CD4-positive, alpha-beta T cell (primary cell): ENCODE results near the gene PTGES3. TPM values are rescaled to one million over a fixed set of nuclear protein-coding genes. Genes with fewer than 3 reads are reported as not detected.

Source experiments
- ATAC-seq: fragments of 200-7000 bp; cut with Tn5 transposase; one replicate; pipeline ENCODE4 v1.10.0; 2022; ENCODE audit warnings: mild to moderate bottlenecking; ENCODE audit not compliant: poor library complexity
- CTCF ChIA-PET: fragments of 350-600 bp; sonication (Branson Sonifier 250); formaldehyde crosslinking; loops from one replicate; lab custom pipeline; 2021; ENCODE audit warnings: antibody characterized with exemption, inconsistent platforms; lab: Charles Lee
- POLR2A ChIA-PET: fragments of 350-600 bp; sonication (Branson Sonifier 250); formaldehyde crosslinking; loops from one replicate; lab custom pipeline; 2021; ENCODE audit warnings: antibody characterized with exemption, inconsistent platforms; lab: Charles Lee
- DNase-seq, 14 experiments: peaks; one replicate each; pipeline ENCODE4 v3.0.0-alpha.2; 2013 to 2020; ENCODE audit warnings: mixed read lengths in 2 of 14
- H3K27ac ChIP-seq, 2 donors: one replicate each; pipeline versions ENCODE4 v1.5.1 to v1.7.0; 2013; ENCODE audit warnings: low read length in 2 of 2, low read depth in 1 of 2, mild to moderate bottlenecking in 1 of 2
- H3K27me3 ChIP-seq, 2 experiments: 1 replicate in 1 of 2; 2 replicates in 1 of 2; pipeline versions ENCODE4 v1.6.1 to v1.7.0; 2013; ENCODE audit warnings: low read length in 2 of 2, control low read depth in 1 of 2, mild to moderate bottlenecking in 1 of 2, moderate library complexity in 1 of 2; ENCODE audit not compliant: insufficient read depth in 2 of 2, control insufficient read depth in 1 of 2
- H3K36me3 ChIP-seq: one replicate; pipeline ENCODE4 v1.6.1; 2013; ENCODE audit warnings: low read length, control low read depth; ENCODE audit not compliant: insufficient read depth
- H3K4me1 ChIP-seq: one replicate; pipeline ENCODE4 v1.6.1; 2013; ENCODE audit warnings: low read length, control low read depth; ENCODE audit not compliant: insufficient read depth
- H3K4me3 ChIP-seq: one replicate; pipeline ENCODE4 v1.5.1; 2013; ENCODE audit warnings: mild to moderate bottlenecking, low read length, moderate library complexity
- H3K9me3 ChIP-seq, 2 experiments: 1 replicate in 1 of 2; 2 replicates in 1 of 2; pipeline versions ENCODE4 v1.6.1 to v1.7.0; 2013; ENCODE audit warnings: low read length in 2 of 2, mild to moderate bottlenecking in 2 of 2, control low read depth in 1 of 2, moderate library complexity in 1 of 2; ENCODE audit not compliant: control insufficient read depth in 1 of 2, insufficient read depth in 1 of 2
- H3K27ac Mint-ChIP-seq: one replicate; pipeline ENCODE4 v1.8.0; 2020; ENCODE audit warnings: mixed read lengths
- H3K27me3 Mint-ChIP-seq: one replicate; pipeline ENCODE4 v1.8.0; 2021; ENCODE audit warnings: mixed read lengths
- H3K36me3 Mint-ChIP-seq: one replicate; pipeline ENCODE4 v1.8.0; 2021; ENCODE audit warnings: low read depth, mixed read lengths
- H3K4me1 Mint-ChIP-seq: one replicate; pipeline ENCODE4 v1.8.0; 2021; ENCODE audit warnings: low read depth, mixed read lengths
- H3K4me3 Mint-ChIP-seq: one replicate; pipeline ENCODE4 v1.8.0; 2020; ENCODE audit warnings: mild to moderate bottlenecking, mixed read lengths
- H3K9me3 Mint-ChIP-seq: one replicate; pipeline ENCODE4 v1.8.0; 2020; ENCODE audit warnings: mixed read lengths
- CTCF ChIP-seq: fragments of 200-600 bp; IDR thresholded peaks from one replicate; pipeline ENCODE4 v1.8.0; 2022; ENCODE audit warnings: antibody characterized with exemption, mild to moderate bottlenecking
- intact Hi-C, 2 experiments: fragments of 100-400 bp; cut with DNase I in 1 of 2; cut with micrococcal nuclease in 1 of 2; formaldehyde crosslinking; loops; one replicate each; pipeline versions ENCODE4 v1.15.1 to v1.9.0; 2023 to 2025; cut with DNase I, micrococcal nuclease
- total RNA-seq, 174 experiments: library from RNA in 2 of 174; stranded (reverse) in 2 of 174; gene quantifications; one replicate each; pipeline ENCODE4 v1.2.3 and lab custom pipeline; 2021 to 2026

The PTGES3 gene
- total RNA-seq, 2 experiments from 2014 or later = 146 to 154 TPM

GRCh38 chr12:56632701-56633467 lies 55.2 kb downstream of the PTGES3 start:
- Mint-ChIP-seq H3K9me3 (no peaks in the 10 kb centered on the region), H3K4me1 (peaks cover 90% of the 10 kb centered on the region), H3K27ac (peak overlapping the region; percentile 98), H3K4me3 (peak overlapping the region; percentile 93), H3K27me3 (no peaks in the 10 kb centered on the region), H3K36me3 (peaks cover 48% of the 10 kb centered on the region)
- ChIA-PET CTCF (interaction anchor here (1.1 kb wide), 1 partner anchor 444 kb away, joined by 3 read pairs; the partner anchor contains the start of gene SMARCC2), POLR2A (interaction anchor here (0.6 to 9.4 kb wide), 4 partner anchors 13 to 480 kb away, joined by 3 to 139 read pairs (median 48); partner anchors contain the start of genes ATP5F1B and PTGES3)
- Histone ChIP-seq H3K4me1 (peaks cover 74% of the 10 kb centered on the region), H3K36me3 (peaks cover 5% of the 10 kb centered on the region), H3K4me3 (peak overlapping the region; percentile 19), H3K9me3 (no peaks in the 10 kb centered on the region), H3K27ac (peak overlapping the region; percentile 18 to 54), H3K27me3 (no peaks in the 10 kb centered on the region)
- ATAC-seq (no peak), DNase-seq (no peak)
- TF ChIP-seq CTCF = no peak
- intact Hi-C loops = loop anchor here in 1 of 2 experiments (10.0 kb wide), 2 partner anchors 452 to 818 kb away; partner anchors contain the start of genes NAB2, ORMDL2 and SARNP

DNA sequence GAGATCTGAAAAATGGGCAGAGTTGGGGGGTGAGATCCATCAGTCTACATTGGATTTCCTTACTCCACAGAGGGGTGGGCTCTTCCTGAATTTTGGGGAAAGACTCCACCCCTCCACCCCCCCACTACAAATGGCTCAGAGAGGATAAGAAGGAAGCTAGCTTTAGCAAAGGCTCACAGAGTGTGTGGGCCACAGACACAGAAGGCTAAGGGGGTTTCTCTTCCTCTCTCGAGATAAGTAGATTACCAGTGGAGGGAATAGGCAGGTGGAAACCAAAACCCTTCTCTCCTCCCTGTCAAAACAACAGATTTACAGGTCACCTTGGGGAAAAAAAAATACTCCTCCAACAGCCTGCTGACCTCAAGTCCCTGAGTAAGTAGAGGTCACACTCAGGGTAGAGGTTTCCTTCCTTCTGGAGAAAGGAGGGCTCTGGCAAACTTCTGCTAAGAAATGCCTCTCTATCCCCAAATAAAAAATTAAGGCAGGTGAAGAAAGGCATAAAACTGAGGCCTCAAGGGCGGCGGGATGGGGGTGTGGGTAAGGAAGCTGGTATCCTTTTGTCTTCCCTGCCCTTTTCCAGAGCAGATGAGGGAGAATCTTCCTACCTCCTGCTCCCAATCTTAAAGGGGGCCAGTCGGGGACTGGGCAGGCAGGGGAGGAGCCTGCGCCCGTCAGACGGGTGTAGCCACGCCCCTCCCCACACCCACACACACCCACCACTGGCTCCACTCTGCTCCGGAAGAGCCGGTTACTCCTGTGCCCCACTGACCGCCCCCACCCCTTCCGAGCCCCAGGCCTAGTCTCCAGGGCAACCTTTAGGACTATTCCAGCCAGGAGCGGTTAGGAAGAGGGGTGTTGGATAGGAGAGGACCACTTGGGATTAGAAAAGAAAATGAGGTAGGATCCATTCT lies 56.0 kb downstream of the PTGES3 start:
- Histone ChIP-seq H3K4me1 (peaks cover 80% of the 10 kb centered on the region), H3K27me3 (no peaks in the 10 kb centered on the region), H3K4me3 (peak overlapping the region; percentile 19), H3K36me3 (peaks cover 1% of the 10 kb centered on the region), H3K9me3 (no peaks in the 10 kb centered on the region), H3K27ac (peak overlapping the region; percentile 18 to 54)
- no peaks in the 10 kb centered on the region for H3K9me3 Mint-ChIP-seq
- intact Hi-C loops = loop anchor here in 1 of 2 experiments (10.0 kb wide), 2 partner anchors 453 to 817 kb away; partner anchors contain the start of genes NAB2, ORMDL2 and SARNP
- DNase-seq = peak in 11 of 14 experiments; percentile 17 to 76 (median 52)
- POLR2A ChIA-PET = interaction anchor here (0.6 to 9.4 kb wide), 3 partner anchors 14 to 53 kb away, joined by 4 to 139 read pairs (median 93); partner anchors contain the start of genes ATP5F1B and PTGES3
- ATAC-seq = no peak
- peak overlapping the region; percentile 93 for H3K4me3 Mint-ChIP-seq
- H3K27ac Mint-ChIP-seq = peak overlapping the region; percentile 98
- CTCF ChIA-PET = interaction anchor here (1.1 kb wide), 1 partner anchor 443 kb away, joined by 3 read pairs; the partner anchor contains the start of gene SMARCC2
- H3K36me3 Mint-ChIP-seq = peaks cover 39% of the 10 kb centered on the region
- no peak for TF ChIP-seq CTCF
- H3K4me1 Mint-ChIP-seq = peaks cover 84% of the 10 kb centered on the region
- H3K27me3 Mint-ChIP-seq = no peaks in the 10 kb centered on the region
